Activated T-helper 2 cell treated with anti-CD3 and anti-CD28 coated beads, Interferon-gamma antibody, Interleukin-2, Interleukin-4, amounts not matched to agents 10 μg/mL and 5 μg/mL and 100 μg/mL, durations not matched to agents 14 hours and 24 hours and 36 hours (primary cell): ENCODE results near the gene PTH2R. TPM values are rescaled to one million over a fixed set of nuclear protein-coding genes. Genes with fewer than 3 reads are reported as not detected.
"Not testable (repeated sequence)": the region's sequence is repeated elsewhere in the genome, so short reads cannot be mapped to it uniquely, and the experiment has no call there.

ENCODE experiments used
- DNase-seq: peaks from one replicate; pipeline ENCODE4 v3.0.0; 2021; ENCODE audit warnings: low spot score
- H3K27ac Mint-ChIP-seq: one replicate; pipeline ENCODE4 v1.8.0; 2021; ENCODE audit warnings: mixed read lengths
- H3K27me3 Mint-ChIP-seq: one replicate; pipeline ENCODE4 v1.8.0; 2021; ENCODE audit warnings: low read depth, mixed read lengths
- H3K36me3 Mint-ChIP-seq: one replicate; pipeline ENCODE4 v1.8.0; 2021; ENCODE audit warnings: low read depth, mixed read lengths
- H3K4me1 Mint-ChIP-seq: one replicate; pipeline ENCODE4 v1.8.0; 2021; ENCODE audit warnings: low read depth, mixed read lengths
- H3K4me3 Mint-ChIP-seq: one replicate; pipeline ENCODE4 v1.8.0; 2021; ENCODE audit warnings: low read depth, mild to moderate bottlenecking, moderate library complexity, mixed read lengths
- H3K9me3 Mint-ChIP-seq: one replicate; pipeline ENCODE4 v1.8.0; 2021; ENCODE audit warnings: mixed read lengths
- intact Hi-C: fragments of 100-400 bp; cut with micrococcal nuclease; formaldehyde crosslinking; loops from one replicate; pipeline ENCODE4 v1.15.1; 2023
- total RNA-seq: library from RNA; stranded (reverse); gene quantifications from 2 replicates; pipeline ENCODE4 v1.2.3, GENCODE V29; 2022

Gene PTH2R
- total RNA-seq, 1 donor from 2014 or later: 0.14 TPM

- no peaks in the 10 kb centered on the region for H3K36me3 Mint-ChIP-seq
- no peak overlapping the region for H3K4me3 Mint-ChIP-seq
- H3K9me3 Mint-ChIP-seq: no peaks in the 10 kb centered on the region
- no peak for DNase-seq
- no peak overlapping the region for H3K27ac Mint-ChIP-seq
- H3K27me3 Mint-ChIP-seq: peaks cover 2% of the 10 kb centered on the region
- intact Hi-C loops: no loop called here
- no peaks in the 10 kb centered on the region for H3K4me1 Mint-ChIP-seq
Observed at GRCh38 chr2:208477741-208478140, 71.1 kb downstream of the PTH2R start.

- intact Hi-C loops: no loop called here
- no peaks in the 10 kb centered on the region for H3K4me1 Mint-ChIP-seq
- no peaks in the 10 kb centered on the region for H3K36me3 Mint-ChIP-seq
- H3K9me3 Mint-ChIP-seq: no peaks in the 10 kb centered on the region
- no peak overlapping the region for H3K4me3 Mint-ChIP-seq
- peaks cover 2% of the 10 kb centered on the region for H3K27me3 Mint-ChIP-seq
- DNase-seq: no peak
- H3K27ac Mint-ChIP-seq: no peak overlapping the region
Observed at GRCh38 chr2:208479342-208479741, 72.8 kb downstream of the PTH2R start.

- intact Hi-C loops, H3K27ac Mint-ChIP-seq: not testable (repeated sequence)
Observed at GRCh38 chr2:208481945-208482344, 75.4 kb downstream of the PTH2R start.

GRCh38 chr2:208482453-208483015 lies 75.9 kb downstream of the PTH2R start:
- H3K27ac Mint-ChIP-seq, H3K27me3 Mint-ChIP-seq, H3K4me1 Mint-ChIP-seq, H3K4me3 Mint-ChIP-seq, intact Hi-C loops, H3K9me3 Mint-ChIP-seq, H3K36me3 Mint-ChIP-seq, DNase-seq: not testable (repeated sequence)

More at GRCh38 chr2:208481945-208482344, 75.4 kb downstream of the PTH2R start:
- not testable (repeated sequence) for H3K4me1 Mint-ChIP-seq, H3K27me3 Mint-ChIP-seq, DNase-seq, H3K9me3 Mint-ChIP-seq, H3K4me3 Mint-ChIP-seq, H3K36me3 Mint-ChIP-seq

GRCh38 chr2:208485390-208485789 lies 78.8 kb downstream of the PTH2R start:
- H3K4me3 Mint-ChIP-seq: no peak overlapping the region
- H3K9me3 Mint-ChIP-seq: no peaks in the 10 kb centered on the region
- intact Hi-C loops: no loop called here
- no peak for DNase-seq
- no peaks in the 10 kb centered on the region for H3K27me3 Mint-ChIP-seq
- H3K36me3 Mint-ChIP-seq: no peaks in the 10 kb centered on the region
- H3K27ac Mint-ChIP-seq: no peak overlapping the region
- H3K4me1 Mint-ChIP-seq: no peaks in the 10 kb centered on the region

- intact Hi-C loops: no loop called here
- DNase-seq: no peak
- Mint-ChIP-seq H3K27me3 (no peaks in the 10 kb centered on the region), H3K36me3 (no peaks in the 10 kb centered on the region), H3K27ac (no peak overlapping the region), H3K4me1 (no peaks in the 10 kb centered on the region), H3K9me3 (no peaks in the 10 kb centered on the region), H3K4me3 (no peak overlapping the region)
Observed at GRCh38 chr2:208488686-208489564, 82.3 kb downstream of the PTH2R start.

- no peaks in the 10 kb centered on the region for H3K9me3 Mint-ChIP-seq
- no peak overlapping the region for H3K4me3 Mint-ChIP-seq
- H3K4me1 Mint-ChIP-seq: no peaks in the 10 kb centered on the region
- no peaks in the 10 kb centered on the region for H3K36me3 Mint-ChIP-seq
- H3K27me3 Mint-ChIP-seq: no peaks in the 10 kb centered on the region
- intact Hi-C loops: no loop called here
- DNase-seq: no peak
- no peak overlapping the region for H3K27ac Mint-ChIP-seq
Observed at GRCh38 chr2:208489687-208490086, 83.1 kb downstream of the PTH2R start.

- no peaks in the 10 kb centered on the region for H3K9me3 Mint-ChIP-seq
- intact Hi-C loops: no loop called here
- H3K27me3 Mint-ChIP-seq: no peaks in the 10 kb centered on the region
- no peak for DNase-seq
- H3K36me3 Mint-ChIP-seq: no peaks in the 10 kb centered on the region
- H3K4me1 Mint-ChIP-seq: no peaks in the 10 kb centered on the region
- H3K4me3 Mint-ChIP-seq: no peak overlapping the region
- no peak overlapping the region for H3K27ac Mint-ChIP-seq
Observed at GRCh38 chr2:208490492-208490891, 83.9 kb downstream of the PTH2R start.

GRCh38 chr2:208491641-208492040 lies 85.0 kb downstream of the PTH2R start:
- no peaks in the 10 kb centered on the region for H3K4me1 Mint-ChIP-seq
- intact Hi-C loops: no loop called here
- DNase-seq: no peak
- H3K27me3 Mint-ChIP-seq: no peaks in the 10 kb centered on the region
- H3K9me3 Mint-ChIP-seq: no peaks in the 10 kb centered on the region
- no peak overlapping the region for H3K27ac Mint-ChIP-seq
- no peaks in the 10 kb centered on the region for H3K36me3 Mint-ChIP-seq
- no peak overlapping the region for H3K4me3 Mint-ChIP-seq

GRCh38 chr2:208492069-208492468 lies 85.5 kb downstream of the PTH2R start:
- no peak overlapping the region for H3K4me3 Mint-ChIP-seq
- no peaks in the 10 kb centered on the region for H3K27me3 Mint-ChIP-seq
- no peaks in the 10 kb centered on the region for H3K4me1 Mint-ChIP-seq
- intact Hi-C loops: no loop called here
- H3K36me3 Mint-ChIP-seq: no peaks in the 10 kb centered on the region
- no peak overlapping the region for H3K27ac Mint-ChIP-seq
- H3K9me3 Mint-ChIP-seq: no peaks in the 10 kb centered on the region
- no peak for DNase-seq

GRCh38 chr2:208493186-208493585 lies 86.6 kb downstream of the PTH2R start:
- H3K27ac Mint-ChIP-seq: no peak overlapping the region
- no peaks in the 10 kb centered on the region for H3K4me1 Mint-ChIP-seq
- intact Hi-C loops: no loop called here
- H3K9me3 Mint-ChIP-seq: no peaks in the 10 kb centered on the region
- no peak overlapping the region for H3K4me3 Mint-ChIP-seq
- DNase-seq: no peak
- H3K27me3 Mint-ChIP-seq: no peaks in the 10 kb centered on the region
- H3K36me3 Mint-ChIP-seq: no peaks in the 10 kb centered on the region

GRCh38 chr2:208496129-208496528 lies 89.5 kb downstream of the PTH2R start:
- Mint-ChIP-seq H3K9me3 (no peaks in the 10 kb centered on the region), H3K27ac (no peak overlapping the region), H3K36me3 (no peaks in the 10 kb centered on the region), H3K4me3 (no peak overlapping the region), H3K4me1 (no peaks in the 10 kb centered on the region), H3K27me3 (no peaks in the 10 kb centered on the region)
- intact Hi-C loops: no loop called here
- DNase-seq: no peak

- intact Hi-C loops: no loop called here
- Mint-ChIP-seq H3K4me3 (no peak overlapping the region), H3K9me3 (no peaks in the 10 kb centered on the region), H3K36me3 (no peaks in the 10 kb centered on the region), H3K27me3 (no peaks in the 10 kb centered on the region), H3K27ac (no peak overlapping the region), H3K4me1 (no peaks in the 10 kb centered on the region)
- no peak for DNase-seq
Observed at GRCh38 chr2:208501206-208501605, 94.6 kb downstream of the PTH2R start.
